PC-9 (cell line): ENCODE data around the gene DNM3. TPM values are rescaled to one million over a fixed set of nuclear protein-coding genes. Genes with fewer than 3 reads are reported as not detected.

Source experiments
- BruUV-seq: library from RNA; stranded (reverse); fragments of 400-500 nt; replicated peaks from 2 replicates; lab custom pipeline; 2021; lab: Mats Ljungman, UMichigan
- CTCF ChIA-PET: fragments of 300-600 bp; sonication (Branson Sonifier 250); formaldehyde crosslinking; loops from one replicate; lab custom pipeline; 2022; ENCODE audit warnings: antibody characterized with exemption; lab: Charles Lee
- POLR2A ChIA-PET: fragments of 300-600 bp; sonication (Branson Sonifier 250); formaldehyde crosslinking; loops from one replicate; lab custom pipeline; 2022; ENCODE audit warnings: antibody characterized with exemption; ENCODE audit not compliant: unreplicated experiment; lab: Charles Lee
- DNase-seq, 2 experiments: peaks; one replicate each; pipeline versions ENCODE4 v3.0.0 to v3.0.0-alpha.2; 2015 to 2022; ENCODE audit warnings: mixed read lengths in 1 of 2
- H2AFZ ChIP-seq: fragments of 200-600 bp; sonication (generic); 2 replicates; pipeline ENCODE4 v1.8.1; 2017; ENCODE audit warnings: antibody characterized with exemption
- H3F3A ChIP-seq: fragments of 200-600 bp; sonication (generic); 2 replicates; pipeline ENCODE4 v1.8.1; 2017; ENCODE audit warnings: antibody characterized with exemption, mild to moderate bottlenecking, low read depth; ENCODE audit not compliant: insufficient read depth
- H3K27ac ChIP-seq: fragments of 200-600 bp; sonication (generic); 2 replicates; pipeline ENCODE4 v1.6.1; 2016; ENCODE audit warnings: mixed run types
- H3K27me3 ChIP-seq: fragments of 200-600 bp; sonication (generic); 2 replicates; pipeline ENCODE4 v1.6.1; 2016; ENCODE audit warnings: low read depth, mixed run types; ENCODE audit not compliant: insufficient read depth
- H3K36me3 ChIP-seq: fragments of 200-600 bp; sonication (generic); 2 replicates; pipeline ENCODE4 v1.6.1; 2016; ENCODE audit warnings: low read depth, mixed run types
- H3K4me1 ChIP-seq: fragments of 200-600 bp; sonication (generic); replicated peaks from 2 replicates; pipeline ENCODE4 v1.6.1; 2016; ENCODE audit warnings: mixed run types; ENCODE audit not compliant: insufficient read depth
- H3K4me2 ChIP-seq: fragments of 200-600 bp; sonication (generic); 2 replicates; pipeline ENCODE4 v1.6.1; 2017; ENCODE audit warnings: mixed run types
- H3K4me3 ChIP-seq: fragments of 200-600 bp; sonication (generic); 2 replicates; pipeline ENCODE4 v1.6.1; 2016; ENCODE audit warnings: mixed run types
- H3K79me2 ChIP-seq: fragments of 200-600 bp; sonication (generic); 2 replicates; pipeline ENCODE4 v1.6.1; 2017; ENCODE audit warnings: low read depth, mixed run types
- H3K9me2 ChIP-seq: fragments of 200-600 bp; sonication (generic); 2 replicates; pipeline ENCODE4 v1.8.1; 2017; ENCODE audit warnings: mild to moderate bottlenecking; ENCODE audit not compliant: insufficient read depth
- H3K9me3 ChIP-seq: fragments of 200-600 bp; sonication (generic); 2 replicates; pipeline ENCODE4 v1.8.1; 2016; ENCODE audit warnings: low read depth; ENCODE audit not compliant: insufficient read depth
- H4K20me1 ChIP-seq: fragments of 200-600 bp; sonication (generic); 2 replicates; pipeline ENCODE4 v1.8.1; 2017; ENCODE audit not compliant: insufficient read depth
- CTCF ChIP-seq: fragments of 200-600 bp; sonication (generic); conservative IDR thresholded peaks from 2 replicates; pipeline ENCODE4 v1.6.1; 2017; ENCODE audit warnings: mixed run types, antibody characterized with exemption, mild to moderate bottlenecking, moderate library complexity
- EZH2 ChIP-seq: fragments of 200-600 bp; sonication (generic); IDR thresholded peaks from 2 replicates; pipeline ENCODE4 v1.8.0; 2017; ENCODE audit warnings: antibody characterized with exemption, low read depth
- intact Hi-C: fragments of 100-400 bp; cut with micrococcal nuclease; formaldehyde crosslinking; loops from one replicate; pipeline ENCODE4 v1.10.0; 2022; ENCODE audit not compliant: unreplicated experiment
- total RNA-seq: library from RNA; stranded (reverse); gene quantifications from 2 replicates; pipeline ENCODE4 v1.2.3, GENCODE V29; 2021

DNM3 gene
- total RNA-seq, 1 experiment from 2014 or later, result 1.7 TPM

- Histone ChIP-seq H3K36me3 (no peaks in the 10 kb centered on the region), H3K79me2 (no peaks in the 10 kb centered on the region), H4K20me1 (no peaks in the 10 kb centered on the region), H3K9me3 (no peaks in the 10 kb centered on the region), H3K27ac (no peak overlapping the region), H3K4me1 (no peaks in the 10 kb centered on the region), H2AFZ (no peak overlapping the region), H3K9me2 (no peaks in the 10 kb centered on the region), H3F3A (no peaks in the 10 kb centered on the region), H3K4me3 (no peak overlapping the region), H3K27me3 (no peaks in the 10 kb centered on the region), H3K4me2 (no peak overlapping the region)
- TF ChIP-seq CTCF (no peak), EZH2 (no peak)
- DNase-seq, result no peak
- CTCF ChIA-PET, result no interaction called here
- POLR2A ChIA-PET, result no interaction called here
- BruUV-seq, result no TSS peak
- intact Hi-C loops, result no loop called here
These were observed 277.3 kb downstream of the DNM3 start for GRCh38 chr1:172118618-172119017.

- ChIA-PET POLR2A (no interaction called here), CTCF (no interaction called here)
- Histone ChIP-seq H3K4me3 (no peak overlapping the region), H2AFZ (no peak overlapping the region), H3K79me2 (no peaks in the 10 kb centered on the region), H3K27ac (no peak overlapping the region), H3K27me3 (no peaks in the 10 kb centered on the region), H3K9me2 (no peaks in the 10 kb centered on the region), H3K4me2 (no peak overlapping the region), H3K4me1 (no peaks in the 10 kb centered on the region), H3F3A (no peaks in the 10 kb centered on the region), H3K36me3 (no peaks in the 10 kb centered on the region), H3K9me3 (no peaks in the 10 kb centered on the region), H4K20me1 (no peaks in the 10 kb centered on the region)
- intact Hi-C loops, result no loop called here
- TF ChIP-seq CTCF (no peak), EZH2 (no peak)
- no peak for DNase-seq
- BruUV-seq, result no TSS peak
These were observed 277.9 kb downstream of the DNM3 start for GRCh38 chr1:172119184-172119583.

- no peak overlapping the region for H3K4me2 ChIP-seq
- CTCF ChIA-PET, result no interaction called here
- intact Hi-C loops, result no loop called here
- H3K9me2 ChIP-seq, result no peaks in the 10 kb centered on the region
- no peak overlapping the region for H3K27ac ChIP-seq
- no peaks in the 10 kb centered on the region for H3K27me3 ChIP-seq
- no peak overlapping the region for H2AFZ ChIP-seq
- no peaks in the 10 kb centered on the region for H3K79me2 ChIP-seq
- H3K4me3 ChIP-seq, result no peak overlapping the region
- no peak for DNase-seq
- no peaks in the 10 kb centered on the region for H3K4me1 ChIP-seq
- BruUV-seq, result no TSS peak
- H3K36me3 ChIP-seq, result no peaks in the 10 kb centered on the region
- H3F3A ChIP-seq, result no peaks in the 10 kb centered on the region
- POLR2A ChIA-PET, result interaction anchor here (0.7 kb wide), 1 partner anchor 28 kb away, joined by 3 read pairs; no protein-coding TSS in a partner anchor
- TF ChIP-seq EZH2 (no peak), CTCF (no peak)
- H3K9me3 ChIP-seq, result no peaks in the 10 kb centered on the region
- H4K20me1 ChIP-seq, result no peaks in the 10 kb centered on the region
These were observed 279.1 kb downstream of the DNM3 start for GRCh38 chr1:172120381-172120780.
